ENCODE data around the gene CRB1. TPM values are rescaled to one million over a fixed set of nuclear protein-coding genes. Genes with fewer than 3 reads are reported as not detected.

Gene CRB1
- total and polyA plus RNA-seq, 2 of the 8 experiments (the other 6 are each of a cell fraction or from before 2014, with no cell fraction given): 0.03 TPM; not detected in 1

DNA sequence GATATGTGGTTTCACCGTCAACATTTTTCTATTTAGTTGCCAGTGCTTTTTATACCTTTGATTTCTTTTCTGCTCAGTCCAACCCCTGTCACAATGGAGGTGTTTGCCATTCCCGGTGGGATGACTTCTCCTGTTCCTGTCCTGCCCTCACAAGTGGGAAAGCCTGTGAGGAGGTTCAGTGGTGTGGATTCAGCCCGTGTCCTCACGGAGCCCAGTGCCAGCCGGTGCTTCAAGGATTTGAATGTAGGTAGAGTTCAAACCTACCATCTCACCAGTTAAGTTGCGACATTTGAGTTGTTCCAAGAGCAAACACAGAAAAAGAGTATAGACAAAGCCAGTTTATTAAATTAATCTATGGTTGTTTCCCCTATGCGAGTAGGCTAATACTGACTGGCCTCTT lies 161.3 kb downstream of the CRB1 start:
- peaks cover 0 to 2% (median 0%) of the 10 kb centered on the region in 4 experiments; a peak in 2 of 7 replicates for H3K4me1 ChIP-seq (replicated peaks in 1 of 4; ENCODE audit: control insufficient read depth in 3 of 4, insufficient read depth in 4 of 4, low read length in 3 of 4)
- no peak overlapping the region for H2BK12ac ChIP-seq (ENCODE audit: low read depth, low read length)
- no peaks in the 10 kb centered on the region for H3K27me3 ChIP-seq (replicated peaks in 1 of 4; ENCODE audit: control insufficient read depth in 3 of 4, extremely low read depth in 1 of 4, insufficient read depth in 3 of 4, low read length in 3 of 4)
- no peak overlapping the region for H3K27ac ChIP-seq (ENCODE audit: low read depth, low read length)
- no peak overlapping the region for H4K8ac ChIP-seq (ENCODE audit: extremely low read depth, insufficient read depth, low read length)
- no peak for DNase-seq (ENCODE audit: low read depth in 1 of 2, low spot score in 2 of 2)
- H3K4me2 ChIP-seq (ENCODE audit: insufficient read depth in 1 of 2, low read depth in 2 of 2, low read length in 2 of 2): no peak overlapping the region
- POLR2A ChIA-PET (ENCODE audit: partially characterized antibody): no interaction called here
- no peak overlapping the region for H3K14ac ChIP-seq (ENCODE audit: insufficient read length)
- no peak overlapping the region for H2AK5ac ChIP-seq (ENCODE audit: low read depth, low read length)
- H2BK5ac ChIP-seq (ENCODE audit: low read depth, low read length): no peak overlapping the region
- H4K5ac ChIP-seq (ENCODE audit: insufficient read length, low read depth, low read length): no peak overlapping the region
- no peaks in the 10 kb centered on the region for H4K20me1 ChIP-seq (replicated peaks in 1 of 2; ENCODE audit: control insufficient read depth in 1 of 2, insufficient read depth in 2 of 2, low read length in 2 of 2)
- no peak for TF ChIP-seq SIRT6 (IDR thresholded peaks at IDR 0.05; ENCODE audit: low read length)
- no peak for TF ChIP-seq JUND (IDR thresholded peaks at IDR 0.05; ENCODE audit: low read length)
- no peak for TF ChIP-seq RXRA (IDR thresholded peaks at IDR 0.05; ENCODE audit: insufficient read depth, low read depth, low read length)
- no peak for TF ChIP-seq PHF8 (conservative IDR thresholded peaks at IDR 0.05; ENCODE audit: low read depth, low read length)
- no peak overlapping the region for H3K56ac ChIP-seq (replicated peaks; ENCODE audit: insufficient read length, low read depth, low read length)
- H3K4ac ChIP-seq (replicated peaks; ENCODE audit: insufficient read length, low read depth, low read length): no peak overlapping the region
- H2BK120ac ChIP-seq (replicated peaks; ENCODE audit: low read depth, low read length): no peak overlapping the region
- no peak overlapping the region for H2BK15ac ChIP-seq (ENCODE audit: low read length)
- no peak for FAIRE-seq
- H3K4me3 ChIP-seq (ENCODE audit: extremely low read depth in 1 of 4, insufficient read depth in 2 of 4, low read depth in 3 of 4, low read length in 4 of 4): no peak overlapping the region
- H3K79me2 ChIP-seq (ENCODE audit: control insufficient read depth in 1 of 2, insufficient read depth in 2 of 2, low read length in 2 of 2): no peaks in the 10 kb centered on the region
- H4K91ac ChIP-seq (replicated peaks; ENCODE audit: insufficient read length, low read length): peak overlapping the region; percentile 16
- no peak overlapping the region for H3K23ac ChIP-seq (ENCODE audit: insufficient read length)
- no peaks in the 10 kb centered on the region for H3K79me1 ChIP-seq (ENCODE audit: low read depth, low read length)
- H2BK20ac ChIP-seq (ENCODE audit: low read length): no peak overlapping the region
- WGBS, 2 experiments (ENCODE audit: extremely low coverage in 1 of 2, insufficient coverage in 1 of 2, insufficient read length in 1 of 2, insufficient replicate concordance in 2 of 2, low coverage in 1 of 2, low lambda C conversion rate in 2 of 2, missing lambda C conversion rate in 1 of 2): 91% methylated on average over 7 of the region's 7 CpGs; no CpG with 5 or more reads in 1 of the 2 experiments
- no peaks in the 10 kb centered on the region for H3K36me3 ChIP-seq (ENCODE audit: control insufficient read depth in 2 of 4, insufficient read depth in 4 of 4, low read length in 3 of 4)
- H2AFZ ChIP-seq (ENCODE audit: low read length): peak overlapping the region; percentile 46; the same call in 1 of the 2 replicates
- no peak overlapping the region for H3K18ac ChIP-seq (ENCODE audit: extremely low read depth, low read length)
- no peaks in the 10 kb centered on the region for H3K9me3 ChIP-seq (ENCODE audit: insufficient read depth in 2 of 2, low read depth in 1 of 2, low read length in 1 of 2)
- no peak overlapping the region for H3K9ac ChIP-seq (replicated peaks in 1 of 4; ENCODE audit: extremely low read depth in 1 of 4, low read depth in 3 of 4, low read length in 3 of 4)
- CTCF ChIA-PET (ENCODE audit: partially characterized antibody): no interaction called here
- H3K23me2 ChIP-seq (ENCODE audit: low read depth, low read length): no peaks in the 10 kb centered on the region
